Naive thymus-derived CD4-positive, alpha-beta T cell (primary cell): ENCODE data around the gene BICDL1. TPM values are rescaled to one million over a fixed set of nuclear protein-coding genes. Genes with fewer than 3 reads are reported as not detected.

Experiments
- ATAC-seq: fragments of 150-1000 bp; cut with Tn5 transposase; 2 replicates; pipeline ENCODE4 v1.10.0; 2021; ENCODE audit warnings: mild to moderate bottlenecking, moderate library complexity
- CTCF ChIA-PET: fragments of 350-600 bp; sonication (Branson Sonifier 250); formaldehyde crosslinking; loops from one replicate; lab custom pipeline; 2021; ENCODE audit warnings: antibody characterized with exemption; lab: Charles Lee
- POLR2A ChIA-PET: fragments of 350-600 bp; sonication (Branson Sonifier 250); formaldehyde crosslinking; loops from one replicate; lab custom pipeline; 2021; ENCODE audit warnings: antibody characterized with exemption, inconsistent platforms; lab: Charles Lee
- DNase-seq, 9 donors: peaks; one replicate each; pipeline versions ENCODE4 v3.0.0 to v3.0.0-alpha.2; 2020 to 2022; ENCODE audit warnings: mixed read lengths in 1 of 9
- H3K27ac ChIP-seq: one replicate; pipeline ENCODE4 v1.7.0; 2013; ENCODE audit warnings: mild to moderate bottlenecking, low read depth, low read length, moderate library complexity
- H3K27me3 ChIP-seq, 2 donors: one replicate each; pipeline ENCODE4 v1.7.0; 2013; ENCODE audit warnings: low read length in 2 of 2, mild to moderate bottlenecking in 2 of 2, moderate library complexity in 2 of 2; ENCODE audit not compliant: control insufficient read depth in 2 of 2, insufficient read depth in 2 of 2
- H3K36me3 ChIP-seq, 3 experiments: 1 replicate in 2 of 3; 2 replicates in 1 of 3; pipeline ENCODE4 v1.7.0; 2013; ENCODE audit warnings: low read length in 3 of 3, mild to moderate bottlenecking in 3 of 3, moderate library complexity in 1 of 3; ENCODE audit not compliant: insufficient read depth in 3 of 3, control insufficient read depth in 2 of 3
- H3K4me1 ChIP-seq, 2 donors: one replicate each; pipeline ENCODE4 v1.7.0; 2013; ENCODE audit warnings: low read length in 2 of 2, mild to moderate bottlenecking in 2 of 2, moderate library complexity in 1 of 2; ENCODE audit not compliant: control insufficient read depth in 2 of 2, insufficient read depth in 2 of 2
- H3K4me3 ChIP-seq: 2 replicates; pipeline ENCODE4 v1.7.0; 2013; ENCODE audit warnings: mild to moderate bottlenecking, low read length
- H3K9me3 ChIP-seq, 3 experiments: 1 replicate in 2 of 3; 2 replicates in 1 of 3; pipeline ENCODE4 v1.7.0; 2013; ENCODE audit warnings: low read length in 3 of 3; ENCODE audit not compliant: control insufficient read depth in 2 of 3
- H3K27ac Mint-ChIP-seq, 9 donors: one replicate each; pipeline ENCODE4 v1.8.0; 2020 to 2022; ENCODE audit warnings: mixed read lengths in 9 of 9, mild to moderate bottlenecking in 8 of 9, moderate library complexity in 5 of 9, inconsistent platforms in 2 of 9
- H3K27me3 Mint-ChIP-seq, 5 donors: one replicate each; pipeline ENCODE4 v1.8.0; 2021 to 2022; ENCODE audit warnings: mixed read lengths in 5 of 5, mild to moderate bottlenecking in 1 of 5
- H3K36me3 Mint-ChIP-seq, 5 donors: one replicate each; pipeline ENCODE4 v1.8.0; 2020 to 2022; ENCODE audit warnings: mixed read lengths in 5 of 5, mild to moderate bottlenecking in 3 of 5, inconsistent platforms in 1 of 5
- H3K4me1 Mint-ChIP-seq, 7 donors: one replicate each; pipeline ENCODE4 v1.8.0; 2020 to 2022; ENCODE audit warnings: mixed read lengths in 7 of 7, mild to moderate bottlenecking in 3 of 7, inconsistent platforms in 1 of 7
- H3K4me3 Mint-ChIP-seq, 10 donors: one replicate each; pipeline ENCODE4 v1.8.0; 2020 to 2022; ENCODE audit warnings: mild to moderate bottlenecking in 10 of 10, mixed read lengths in 10 of 10, moderate library complexity in 6 of 10, inconsistent platforms in 2 of 10
- H3K9me3 Mint-ChIP-seq, 11 donors: one replicate each; pipeline ENCODE4 v1.8.0; 2020 to 2022; ENCODE audit warnings: mixed read lengths in 11 of 11, mild to moderate bottlenecking in 4 of 11, inconsistent platforms in 1 of 11, moderate library complexity in 1 of 11
- intact Hi-C, 2 donors: fragments of 100-400 bp; cut with micrococcal nuclease; formaldehyde crosslinking; loops; one replicate each; pipeline ENCODE4 v1.15.1; 2023
- polyA plus RNA-seq, 2 donors: library from polyadenylated mRNA; unstranded; fragments of 300-500 nt; fragmentation: Illumina TruSeq; gene quantifications; one replicate each; pipeline ENCODE4 v1.2.3, GENCODE V29; 2021
- total RNA-seq, 6 experiments: library from RNA in 5 of 6; stranded (reverse) in 5 of 6; gene quantifications; 1 replicate in 5 of 6; 2 replicates in 1 of 6; pipeline ENCODE4 v1.2.3 and lab custom pipeline; 2021 to 2026

Gene BICDL1
- total and polyA plus RNA-seq, 7 experiments from 2014 or later, result 2.4 to 156 (median 111) TPM

DNA sequence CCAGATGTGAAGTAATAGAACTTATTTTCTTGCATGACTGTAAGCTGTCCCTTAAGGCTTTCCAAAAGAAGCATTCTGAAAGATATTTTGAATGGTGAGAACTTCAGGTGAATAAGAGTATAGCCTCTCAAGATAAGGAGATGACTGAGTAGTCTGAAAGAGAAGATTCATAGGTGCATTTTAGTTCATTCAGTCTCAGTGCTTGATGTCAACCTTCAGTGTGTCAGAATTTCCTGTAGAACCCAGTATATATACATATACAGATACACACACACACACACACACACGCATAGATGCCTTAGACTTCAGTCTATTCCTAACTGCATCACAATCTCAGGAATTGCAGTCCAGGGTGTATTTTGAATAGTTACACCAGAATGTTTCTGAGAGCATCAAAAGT lies 7.4 kb downstream of the BICDL1 start:
- Mint-ChIP-seq H3K27me3 (no peaks in the 10 kb centered on the region), H3K9me3 (no peaks in the 10 kb centered on the region), H3K4me3 (no peak overlapping the region), H3K36me3 (peaks cover 18 to 44% (median 30%) of the 10 kb centered on the region in 5 donors), H3K4me1 (peaks cover 10 to 49% (median 33%) of the 10 kb centered on the region in 7 donors), H3K27ac (no peak overlapping the region)
- Histone ChIP-seq H3K4me3 (no peak overlapping the region), H3K27me3 (no peaks in the 10 kb centered on the region), H3K9me3 (no peaks in the 10 kb centered on the region), H3K27ac (no peak overlapping the region), H3K36me3 (peaks cover 1 to 23% (median 5%) of the 10 kb centered on the region in 3 experiments), H3K4me1 (no peaks in the 10 kb centered on the region)
- no peak for ATAC-seq
- ChIA-PET CTCF (no interaction called here), POLR2A (no interaction called here)
- no peak for DNase-seq
- intact Hi-C loops, result no loop called here

- Histone ChIP-seq H3K9me3 (no peaks in the 10 kb centered on the region), H3K36me3 (peaks cover 0 to 23% (median 10%) of the 10 kb centered on the region in 3 experiments), H3K4me1 (no peaks in the 10 kb centered on the region), H3K4me3 (no peak overlapping the region), H3K27me3 (no peaks in the 10 kb centered on the region), H3K27ac (no peak overlapping the region)
- intact Hi-C loops, result no loop called here
- no peak for DNase-seq
- peak overlapping the region in 1 of 9 donors; percentile 48 for H3K27ac Mint-ChIP-seq
- ChIA-PET POLR2A (interaction anchor here (0.9 kb wide), 1 partner anchor 8 kb away, joined by 3 read pairs; no protein-coding TSS in a partner anchor), CTCF (interaction anchor here (0.6 to 1.0 kb wide), 3 partner anchors 10 to 173 kb away, joined by 3 to 4 read pairs (median 4); partner anchors contain the start of gene BICDL1)
- ATAC-seq, result no peak
- peaks cover 18 to 48% (median 25%) of the 10 kb centered on the region in 5 donors for H3K36me3 Mint-ChIP-seq
- peaks cover 6 to 36% (median 22%) of the 10 kb centered on the region in 7 donors for H3K4me1 Mint-ChIP-seq
- H3K4me3 Mint-ChIP-seq, result no peak overlapping the region
- no peaks in the 10 kb centered on the region for H3K27me3 Mint-ChIP-seq
- no peaks in the 10 kb centered on the region for H3K9me3 Mint-ChIP-seq
Observed at GRCh38 chr12:119998471-119999245, 9.6 kb downstream of the BICDL1 start.

DNA sequence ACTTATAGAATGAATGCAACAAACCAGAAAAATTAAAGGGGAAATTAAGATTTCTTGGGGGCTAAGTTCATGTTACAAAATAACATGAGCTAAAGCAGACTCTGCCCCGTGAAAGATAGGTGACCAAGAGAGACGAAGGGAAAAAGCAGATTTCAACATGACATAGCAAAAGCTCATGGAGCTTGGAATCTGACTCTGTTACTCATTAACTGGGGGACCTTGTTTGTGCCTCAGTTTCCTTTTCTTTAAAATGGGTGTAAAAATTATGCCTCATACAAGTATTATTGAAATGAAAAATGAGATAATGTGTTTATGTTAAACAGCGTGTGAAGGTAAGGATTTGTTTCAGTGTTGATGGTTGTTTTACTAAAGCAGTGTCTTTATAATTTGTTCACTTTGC lies 11.5 kb downstream of the BICDL1 start:
- CTCF ChIA-PET, result interaction anchor here (0.6 kb wide), 1 partner anchor 82 kb away, joined by 3 read pairs; no protein-coding TSS in a partner anchor
- no peaks in the 10 kb centered on the region for H3K9me3 Mint-ChIP-seq
- peaks cover 4 to 37% (median 20%) of the 10 kb centered on the region in 7 donors for H3K4me1 Mint-ChIP-seq

DNA sequence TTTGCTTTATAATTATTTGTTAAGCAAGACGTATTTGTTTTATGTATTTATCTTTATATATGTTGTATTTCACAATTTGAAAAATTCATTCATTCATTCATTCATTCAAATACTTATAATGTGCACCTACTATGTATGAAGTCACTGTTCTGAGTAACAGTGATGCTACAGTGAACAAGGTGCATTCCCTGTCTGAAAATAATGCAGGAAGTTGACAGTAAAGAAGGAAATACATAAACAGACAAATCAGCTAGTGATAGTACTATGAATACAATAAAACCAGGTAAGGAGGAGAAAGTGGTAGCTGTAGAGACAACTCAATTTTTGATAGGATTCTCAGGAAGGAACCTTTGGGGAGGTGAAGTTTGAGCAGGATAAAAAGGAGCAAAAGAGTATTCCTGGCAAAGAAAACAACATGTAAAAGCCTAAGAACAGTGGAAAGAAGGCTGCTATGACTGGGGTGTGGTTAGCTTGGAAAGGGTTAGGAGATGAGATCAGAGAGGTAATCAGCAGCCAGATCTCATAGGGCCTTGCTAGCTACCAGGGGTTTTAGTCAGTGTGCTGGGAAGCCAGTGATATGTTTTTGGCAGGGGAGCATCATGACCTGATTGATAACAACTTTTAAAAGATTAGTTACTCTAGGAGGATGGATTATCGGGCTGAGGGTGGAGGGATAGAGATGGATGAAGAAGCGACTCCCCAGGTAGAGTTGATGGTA lies 17.4 kb downstream of the BICDL1 start:
- Histone ChIP-seq H3K36me3 (peaks cover 0 to 5% (median 0%) of the 10 kb centered on the region in 3 experiments), H3K27ac (peak overlapping the region; percentile 81), H3K4me1 (peaks cover 46% of the 10 kb centered on the region in 2 donors), H3K27me3 (no peaks in the 10 kb centered on the region), H3K9me3 (no peaks in the 10 kb centered on the region), H3K4me3 (peak overlapping the region; percentile 1)
- no peaks in the 10 kb centered on the region for H3K9me3 Mint-ChIP-seq
- H3K27me3 Mint-ChIP-seq, result no peaks in the 10 kb centered on the region
- H3K4me3 Mint-ChIP-seq, result peak overlapping the region; percentile 13 to 78 (median 70)
- DNase-seq (peak in 2 of 9 donors; percentile 37 to 57), ATAC-seq (peak; percentile 21)
- H3K27ac Mint-ChIP-seq, result peak overlapping the region; percentile 93 to 100 (median 96)
- intact Hi-C loops, result loop anchor here (1.0 to 2.0 kb wide), 2 partner anchors 12 to 68 kb away; no protein-coding TSS in a partner anchor
- peaks cover 18 to 69% (median 62%) of the 10 kb centered on the region in 7 donors for H3K4me1 Mint-ChIP-seq
- H3K36me3 Mint-ChIP-seq, result peaks cover 0 to 35% (median 16%) of the 10 kb centered on the region in 5 donors
- ChIA-PET CTCF (interaction anchor here (0.5 to 1.6 kb wide), 8 partner anchors 17 to 110 kb away, joined by 3 to 6 read pairs (median 3); partner anchors contain the start of genes BICDL1 and RAB35), POLR2A (interaction anchor here (0.5 to 10.5 kb wide), 11 partner anchors 8 to 285 kb away, joined by 3 to 96 read pairs (median 4); partner anchors contain the start of genes BICDL1, RAB35 and RNU4-2)

More for the DNA sequence above, 11.5 kb downstream of the BICDL1 start:
- no peaks in the 10 kb centered on the region for H3K27me3 ChIP-seq
- no peak overlapping the region for H3K27ac ChIP-seq
- no peak overlapping the region for H3K4me3 ChIP-seq
- POLR2A ChIA-PET, result interaction anchor here (0.8 to 1.0 kb wide), 3 partner anchors 10 to 116 kb away, joined by 3 to 8 read pairs (median 4); partner anchors contain the start of gene RAB35
- ATAC-seq, result no peak
- intact Hi-C loops, result no loop called here
- no peak for DNase-seq
- H3K36me3 Mint-ChIP-seq, result peaks cover 18 to 46% (median 25%) of the 10 kb centered on the region in 5 donors
- no peaks in the 10 kb centered on the region for H3K27me3 Mint-ChIP-seq
- H3K27ac Mint-ChIP-seq, result peak overlapping the region in 1 of 9 donors; percentile 3
- no peaks in the 10 kb centered on the region for H3K9me3 ChIP-seq
- H3K4me1 ChIP-seq, result peaks cover 3 to 4% of the 10 kb centered on the region in 2 donors
- no peak overlapping the region for H3K4me3 Mint-ChIP-seq
- peaks cover 0 to 23% (median 10%) of the 10 kb centered on the region in 3 experiments for H3K36me3 ChIP-seq

DNA sequence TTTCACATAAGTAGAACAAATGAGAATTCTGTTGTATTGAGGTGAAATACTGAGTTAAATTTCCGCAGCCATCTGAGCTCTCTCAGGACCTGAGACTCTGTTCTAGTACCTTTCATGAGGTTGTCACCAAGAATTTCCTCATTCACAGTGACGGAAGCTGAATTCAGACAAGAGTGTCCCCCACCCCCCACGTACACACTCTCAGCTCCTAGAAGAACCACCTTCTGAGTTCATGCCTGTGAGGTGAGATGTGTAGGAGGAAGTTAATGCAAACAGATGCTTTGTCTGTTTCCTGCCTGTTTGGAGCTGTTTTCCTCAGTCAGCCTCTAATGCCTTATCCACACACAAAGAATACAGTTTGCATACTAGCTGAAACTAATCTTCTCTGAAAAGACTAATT lies 18.2 kb downstream of the BICDL1 start:
- Mint-ChIP-seq H3K36me3 (peaks cover 0 to 34% (median 16%) of the 10 kb centered on the region in 5 donors), H3K9me3 (no peaks in the 10 kb centered on the region), H3K4me3 (peak overlapping the region; percentile 13 to 78 (median 70)), H3K27ac (peak overlapping the region; percentile 93 to 100 (median 96)), H3K27me3 (no peaks in the 10 kb centered on the region), H3K4me1 (peaks cover 23 to 77% (median 70%) of the 10 kb centered on the region in 7 donors)
- Histone ChIP-seq H3K4me1 (peaks cover 54 to 55% of the 10 kb centered on the region in 2 donors), H3K9me3 (no peaks in the 10 kb centered on the region), H3K4me3 (peak overlapping the region; percentile 26), H3K27ac (peak overlapping the region; percentile 81), H3K36me3 (peaks cover 0 to 1% (median 0%) of the 10 kb centered on the region in 3 experiments), H3K27me3 (no peaks in the 10 kb centered on the region)
- ChIA-PET CTCF (interaction anchor here (0.5 to 1.6 kb wide), 11 partner anchors 17 to 194 kb away, joined by 3 to 6 read pairs (median 3); partner anchors contain the start of genes BICDL1, RAB35 and RPLP0), POLR2A (interaction anchor here (0.6 to 10.5 kb wide), 15 partner anchors 9 to 1987 kb away, joined by 3 to 96 read pairs (median 4); partner anchors contain the start of genes BICDL1, RAB35 and RNU4-2)
- intact Hi-C loops, result loop anchor here (1.0 to 2.0 kb wide), 4 partner anchors 17 to 80 kb away; partner anchors contain the start of gene BICDL1 (in 1 of the 2)
- DNase-seq (peak in 8 of 9 donors; percentile 57 to 92 (median 84)), ATAC-seq (peak; percentile 82)
